Activated CD8-positive, alpha-beta memory T cell treated with anti-CD3 and anti-CD28 coated beads, Interleukin-2, amount 50 U/mL, for 1 hour (primary cell): ENCODE results near the gene TBC1D1.
"Not testable (repeated sequence)": the region's sequence is repeated elsewhere in the genome, so short reads cannot be mapped to it uniquely, and the experiment has no call there.

ENCODE experiments used
- DNase-seq: peaks from one replicate; pipeline ENCODE4 v3.0.0-alpha.2; 2020; ENCODE audit errors: extremely low read depth

Gene TBC1D1

DNA sequence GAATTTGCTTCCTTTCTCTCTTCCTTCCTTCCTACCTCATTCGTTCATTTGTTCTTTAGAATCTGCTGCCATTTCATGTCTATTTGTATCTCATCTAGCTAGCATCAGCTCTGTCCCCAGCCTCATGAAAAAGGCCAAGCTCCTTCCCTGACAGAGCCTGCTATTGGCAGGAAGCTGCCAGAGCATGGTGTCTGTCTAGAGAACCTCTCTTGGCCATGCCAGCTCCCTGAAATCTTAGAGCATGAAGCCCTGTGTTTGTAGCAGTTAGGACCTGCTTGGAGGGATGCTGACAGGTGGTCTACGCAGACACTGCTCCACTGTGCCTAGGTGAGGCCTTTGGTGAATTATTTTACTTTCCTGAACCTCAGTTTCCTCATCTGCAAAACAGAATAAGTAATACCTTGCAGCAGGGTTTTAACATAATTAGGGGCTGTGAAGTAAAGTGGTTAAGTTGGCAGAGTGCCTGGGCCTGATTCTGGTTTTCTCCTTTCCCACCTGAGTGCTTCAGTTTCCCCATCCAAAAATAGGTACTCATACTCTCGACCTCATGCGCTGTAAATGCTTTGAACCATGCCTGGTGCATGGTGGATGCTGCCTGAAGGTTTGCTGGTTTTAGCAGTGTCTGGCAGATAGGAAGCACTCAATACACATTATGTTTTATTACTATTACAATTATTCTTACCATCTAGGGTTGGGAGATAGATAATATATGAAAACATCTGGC lies 74.0 kb downstream of the TBC1D1 start:
- no peak for DNase-seq

- DNase-seq = no peak
Observed at GRCh38 chr4:37966044-37966443, 75.2 kb downstream of the TBC1D1 start.

- no peak for DNase-seq
Observed at GRCh38 chr4:37967736-37968135, 76.9 kb downstream of the TBC1D1 start.

DNA sequence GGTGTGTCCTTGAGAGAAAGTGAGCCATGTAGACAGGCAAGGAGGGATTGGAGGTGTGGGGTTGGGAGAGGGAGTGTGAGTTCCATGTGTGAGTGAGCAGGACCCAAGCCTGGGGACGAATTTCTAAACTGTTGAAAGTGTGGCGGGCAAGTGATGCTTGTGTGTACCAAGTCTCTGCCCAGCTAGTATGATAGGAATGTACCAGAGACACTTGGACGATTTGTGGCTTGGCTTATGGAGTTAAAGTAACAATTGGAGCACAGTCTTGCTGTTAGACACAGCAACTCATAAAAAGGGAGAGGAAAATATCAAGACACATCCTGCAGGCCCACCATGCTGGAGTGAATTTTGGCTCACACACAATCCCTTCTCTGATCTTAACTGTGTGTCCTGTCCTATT lies 77.9 kb downstream of the TBC1D1 start:
- DNase-seq = no peak

GRCh38 chr4:37970702-37971101 lies 79.8 kb downstream of the TBC1D1 start:
- no peak for DNase-seq

DNA sequence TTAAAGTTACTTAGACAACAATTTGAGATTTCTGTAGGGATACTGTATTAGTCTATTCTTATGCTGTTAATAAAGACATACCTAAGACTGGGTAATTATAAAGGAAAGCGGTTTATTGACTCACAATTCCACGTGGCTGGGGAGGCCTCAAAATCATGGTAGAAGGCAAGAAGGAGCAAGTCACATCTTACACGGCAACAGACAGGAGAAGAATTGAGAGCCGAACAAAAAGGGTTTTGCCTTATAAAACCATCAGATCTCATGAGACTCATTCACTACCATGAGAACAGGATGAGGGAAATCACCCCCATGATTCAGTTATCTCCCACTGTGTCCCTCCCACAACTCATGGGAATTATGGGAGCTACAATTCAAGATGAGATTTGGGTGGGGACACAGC lies 80.3 kb downstream of the TBC1D1 start:
- DNase-seq = no peak

DNA sequence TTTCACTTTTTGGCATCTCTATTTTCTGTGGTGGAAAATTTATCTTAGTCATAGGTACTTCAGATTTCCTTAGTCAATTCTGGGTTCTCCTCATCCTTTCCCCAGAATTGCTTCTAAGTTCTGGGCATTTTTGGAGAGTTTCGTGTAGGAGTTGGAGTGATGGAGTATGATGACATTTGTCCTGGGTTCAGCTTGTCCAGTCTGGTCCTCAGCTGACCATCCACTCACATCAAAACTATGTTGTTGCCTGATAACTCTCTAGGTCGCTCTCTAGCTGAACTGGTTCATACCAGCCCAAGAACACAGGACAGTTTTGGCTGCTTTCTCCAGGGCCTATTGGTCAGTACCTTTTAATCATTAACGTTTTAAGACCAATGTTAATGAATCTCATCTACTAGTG lies 82.6 kb downstream of the TBC1D1 start:
- no peak for DNase-seq

DNA sequence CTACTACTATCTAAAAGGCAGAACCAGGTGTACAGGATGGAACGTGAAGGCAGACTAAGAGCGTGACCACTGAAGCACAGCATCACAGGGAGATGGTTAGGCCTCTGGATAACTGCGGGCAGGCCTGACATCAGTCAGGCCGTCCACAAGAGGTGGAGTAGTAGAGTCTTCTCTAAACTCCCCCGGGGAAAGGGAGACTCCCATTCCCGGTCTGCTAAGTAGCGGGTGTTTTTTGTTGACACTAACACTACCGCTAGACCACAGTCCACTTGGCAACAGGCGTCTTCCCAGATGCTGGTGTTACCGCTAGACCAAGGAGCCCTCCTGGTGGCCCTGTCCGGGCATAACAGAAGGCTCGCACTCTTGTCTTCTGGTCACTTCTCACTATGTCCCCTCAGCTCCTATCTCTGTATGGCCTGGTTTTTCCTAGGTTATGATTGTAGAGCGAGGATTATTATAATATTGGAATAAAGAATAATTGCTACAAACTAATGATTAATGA lies 84.5 kb downstream of the TBC1D1 start:
- DNase-seq = not testable (repeated sequence)

DNA sequence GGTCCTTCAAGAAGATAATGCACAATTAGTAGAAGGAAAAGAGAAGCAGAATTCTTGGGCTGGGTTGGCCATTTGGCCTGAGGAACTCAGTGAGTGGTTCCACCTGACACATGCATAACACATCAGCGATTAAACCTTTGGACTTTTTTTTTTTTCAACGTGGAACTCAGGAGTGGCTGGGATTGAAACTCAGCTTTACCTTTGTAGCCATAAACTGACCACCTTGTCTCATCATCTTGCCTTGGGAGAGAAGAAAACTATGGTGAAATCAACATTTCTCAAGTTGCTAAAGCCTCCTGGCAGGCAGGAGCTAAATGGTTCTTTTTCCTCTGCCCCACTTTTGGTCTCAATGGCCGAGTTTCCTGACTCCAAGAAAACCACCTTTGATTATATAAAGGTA lies 85.6 kb downstream of the TBC1D1 start:
- no peak for DNase-seq

DNA sequence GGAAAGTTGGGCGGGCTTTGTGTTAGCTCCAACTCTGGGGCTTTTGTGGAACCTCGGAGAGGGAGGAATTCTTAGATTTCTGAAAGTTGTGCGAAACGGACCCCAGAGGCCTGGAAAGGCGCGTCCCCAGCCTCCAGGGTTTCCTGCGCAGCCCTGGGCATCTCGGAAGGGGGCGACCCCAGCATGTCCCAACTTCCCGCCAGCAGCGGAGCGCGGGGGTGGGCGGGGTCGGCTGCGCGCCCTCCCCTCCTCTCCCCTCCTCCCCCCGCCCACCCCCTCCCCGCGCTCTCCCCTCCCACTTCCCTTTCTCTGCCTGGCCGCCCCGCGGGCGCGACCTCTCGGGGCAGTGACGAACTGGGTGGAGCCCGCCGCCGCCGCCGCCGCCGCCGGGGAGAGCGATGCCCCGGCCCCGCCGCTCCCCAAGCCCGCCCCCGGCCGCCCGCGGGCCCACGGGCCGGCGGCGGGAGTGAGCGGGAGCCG lies 86.1 kb downstream of the TBC1D1 start:
- DNase-seq = peak; percentile 37

DNA sequence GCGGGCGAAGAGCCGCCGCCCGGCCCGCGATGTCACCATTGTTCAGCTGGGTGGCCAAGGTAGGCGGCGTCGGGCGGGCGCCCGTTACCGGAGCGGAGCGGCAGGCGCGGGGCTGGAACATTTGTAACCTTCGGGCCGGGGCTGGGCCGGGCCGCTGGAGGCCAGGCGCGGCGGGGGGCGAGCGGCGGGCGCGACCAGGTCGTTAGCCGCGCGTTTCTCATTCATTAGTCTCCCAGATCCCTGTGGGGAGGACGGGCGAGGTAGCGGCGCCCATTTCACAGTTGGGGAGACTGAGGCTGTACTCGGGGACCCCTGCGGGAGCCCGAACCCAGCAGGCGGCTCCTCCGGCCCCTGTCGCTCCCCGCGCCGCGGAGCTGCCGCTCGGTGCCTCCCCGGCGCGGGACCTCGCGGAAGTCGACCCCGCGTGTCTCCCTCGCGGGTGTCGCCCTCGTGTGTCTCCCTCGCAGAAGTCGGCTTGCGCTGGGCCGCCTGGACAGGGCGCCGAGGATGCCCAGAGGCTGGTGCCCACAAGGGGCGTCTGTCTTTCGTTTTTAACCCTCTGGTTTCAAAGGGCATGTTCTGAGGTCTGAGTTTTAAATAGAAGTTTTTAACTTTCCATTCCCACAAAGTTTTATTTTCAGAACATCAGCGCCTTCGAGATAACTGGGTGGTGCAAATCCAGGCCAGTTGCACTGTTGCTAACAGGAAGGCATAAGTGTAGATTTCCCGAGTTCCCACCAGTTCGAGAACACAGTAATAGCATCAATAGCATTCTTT lies 86.8 kb downstream of the TBC1D1 start:
- DNase-seq = peak; percentile 40

DNA sequence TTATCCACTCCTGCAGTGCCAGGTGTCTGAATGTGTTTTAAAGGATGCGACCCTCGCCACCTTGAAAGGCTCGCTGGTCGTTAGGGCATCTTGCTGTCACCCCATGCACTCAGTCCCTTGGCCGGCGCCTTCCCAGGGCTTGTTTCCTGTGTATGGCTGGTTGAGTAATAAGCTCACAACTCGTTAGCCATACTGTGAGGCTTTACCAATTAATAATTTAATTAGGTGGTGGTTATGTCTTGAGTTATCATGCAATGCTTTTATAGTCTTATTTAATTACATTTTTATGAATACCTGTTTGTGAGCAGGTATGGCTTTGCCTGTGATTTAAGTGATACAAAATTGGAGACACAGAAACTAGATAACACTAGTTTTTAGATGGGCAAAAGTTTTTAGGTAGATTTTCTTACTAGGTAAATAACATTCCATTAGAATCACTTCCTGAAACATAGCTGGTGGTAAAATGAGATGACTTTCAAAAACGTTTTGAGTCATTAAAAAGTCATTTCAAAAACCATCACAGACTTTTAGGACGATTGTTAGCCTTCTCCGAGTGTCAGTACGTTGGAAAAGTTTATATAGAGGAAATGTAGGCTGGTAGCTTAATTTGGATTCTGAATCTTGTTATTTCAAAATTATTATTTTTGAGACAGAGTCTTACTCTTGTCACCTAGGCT lies 87.5 kb downstream of the TBC1D1 start:
- DNase-seq = no peak

GRCh38 chr4:37980246-37980645 lies 89.4 kb downstream of the TBC1D1 start:
- DNase-seq = no peak

DNA sequence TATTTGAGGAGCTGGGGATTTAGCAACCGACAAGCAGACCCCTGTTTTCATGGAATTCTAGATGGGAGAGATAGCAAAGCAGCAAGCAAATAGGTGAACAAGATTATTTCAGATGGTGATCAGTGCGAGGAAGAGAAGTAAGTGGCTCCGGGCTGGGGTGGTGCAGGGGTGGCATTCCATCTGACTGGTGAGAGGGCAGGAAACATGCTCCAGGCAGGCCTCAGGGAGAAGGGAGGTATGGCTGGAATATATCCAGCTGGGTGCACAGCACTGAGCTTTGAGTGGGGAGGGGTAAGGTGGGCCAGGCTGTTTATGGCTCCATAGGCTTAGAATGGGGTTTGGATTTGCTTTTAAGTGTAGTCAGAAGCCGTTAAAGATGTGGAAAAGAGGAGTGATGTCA lies 90.5 kb downstream of the TBC1D1 start:
- no peak for DNase-seq

DNA sequence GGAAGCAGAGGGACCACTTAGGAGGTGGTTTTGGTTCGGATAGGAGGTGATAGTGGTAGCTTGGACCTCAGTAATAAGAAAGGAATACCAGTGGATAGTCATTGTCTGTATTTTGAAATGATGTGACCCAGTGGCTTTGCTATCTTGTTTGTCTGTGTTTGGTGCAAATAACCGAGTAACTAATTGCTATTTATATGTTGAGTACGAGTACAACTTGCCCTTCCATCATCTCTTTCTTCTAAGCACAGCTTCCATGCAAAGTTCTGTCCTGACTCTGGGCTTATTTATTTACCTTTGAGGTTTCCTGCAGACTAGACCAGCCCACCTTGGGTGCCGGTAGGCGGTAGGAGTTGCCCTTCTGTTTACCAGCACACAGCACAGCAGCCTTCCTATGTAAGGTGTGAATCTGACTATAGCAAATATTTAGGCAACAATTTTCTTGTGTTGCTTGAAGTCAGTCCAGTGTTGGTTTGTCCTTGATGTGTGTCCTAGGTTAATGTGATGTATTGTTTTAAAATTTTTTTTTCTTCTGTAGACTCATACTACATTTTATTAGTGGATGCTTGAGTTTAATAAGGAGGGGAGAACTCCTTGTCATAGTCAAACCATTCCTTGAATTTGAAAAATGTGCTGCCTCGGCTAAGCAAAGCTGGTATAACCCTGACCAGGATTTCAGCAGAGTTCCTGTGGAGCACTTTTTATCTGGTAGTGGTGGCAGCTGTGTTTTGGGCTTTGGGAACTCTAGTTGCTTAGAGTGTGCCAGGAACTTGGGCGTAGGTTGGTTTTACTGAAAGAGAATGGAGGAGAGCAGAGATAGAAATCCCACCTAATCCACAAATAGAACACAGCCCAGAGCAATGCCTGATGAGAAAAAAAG lies 91.2 kb downstream of the TBC1D1 start:
- DNase-seq = no peak

DNA sequence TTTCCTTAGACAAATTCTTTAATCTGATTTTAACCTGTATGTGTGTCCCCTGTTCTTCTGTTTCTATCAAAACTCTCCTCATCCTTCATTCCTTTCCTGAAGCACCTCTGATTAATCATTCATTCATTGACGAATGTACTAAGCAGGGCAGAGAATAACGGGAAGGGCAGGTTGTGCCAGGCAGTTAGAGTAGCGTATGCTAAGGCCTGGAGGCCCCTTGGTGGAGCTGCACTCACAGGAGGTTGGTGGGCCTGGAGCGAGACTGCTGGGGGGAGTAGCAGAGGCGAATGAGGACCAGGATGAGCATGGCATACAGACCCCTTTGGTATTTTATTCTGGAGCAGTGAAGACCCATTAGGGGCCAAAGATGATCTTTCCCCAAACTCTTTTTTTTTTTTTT lies 91.9 kb downstream of the TBC1D1 start:
- DNase-seq = no peak

DNA sequence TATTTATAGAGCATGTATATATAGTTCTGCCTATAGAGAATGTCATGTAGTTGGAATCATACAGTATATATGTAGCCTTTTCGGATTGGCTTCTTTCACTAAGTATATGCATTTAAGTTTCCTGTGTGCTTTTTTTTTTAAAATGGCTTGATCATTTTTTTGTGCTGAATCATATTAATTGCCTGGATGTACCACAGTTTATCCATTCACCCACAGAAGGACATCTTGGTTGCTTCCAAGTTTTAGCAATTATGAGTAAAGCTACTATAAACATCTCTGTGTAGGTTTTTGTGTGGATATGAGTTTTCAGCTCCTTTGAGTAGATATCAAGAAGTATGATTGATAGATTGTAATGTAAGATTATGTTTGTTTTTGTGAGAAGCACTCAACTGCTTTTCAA lies 93.1 kb downstream of the TBC1D1 start:
- DNase-seq = no peak

GRCh38 chr4:37985730-37986275 lies 94.9 kb downstream of the TBC1D1 start:
- DNase-seq = no peak

DNA sequence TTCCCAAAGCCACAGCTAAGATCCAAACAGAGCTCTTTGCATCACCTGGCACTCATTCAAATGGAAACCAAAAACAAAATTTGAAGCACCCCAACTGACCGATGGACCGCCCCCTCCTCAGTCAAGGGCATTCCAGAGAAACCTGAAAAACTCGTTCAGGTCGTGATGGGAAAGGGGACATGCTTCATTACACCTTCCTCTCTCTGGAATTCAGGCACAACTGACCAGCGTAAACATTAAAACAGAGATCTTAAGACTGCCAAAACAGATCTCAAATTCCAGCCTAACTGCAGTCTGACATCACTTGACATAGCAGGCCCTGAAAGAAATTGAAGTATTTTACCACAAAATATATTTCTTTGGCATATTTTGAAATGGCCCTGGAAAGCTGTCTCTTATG lies 97.8 kb downstream of the TBC1D1 start:
- no peak for DNase-seq

DNA sequence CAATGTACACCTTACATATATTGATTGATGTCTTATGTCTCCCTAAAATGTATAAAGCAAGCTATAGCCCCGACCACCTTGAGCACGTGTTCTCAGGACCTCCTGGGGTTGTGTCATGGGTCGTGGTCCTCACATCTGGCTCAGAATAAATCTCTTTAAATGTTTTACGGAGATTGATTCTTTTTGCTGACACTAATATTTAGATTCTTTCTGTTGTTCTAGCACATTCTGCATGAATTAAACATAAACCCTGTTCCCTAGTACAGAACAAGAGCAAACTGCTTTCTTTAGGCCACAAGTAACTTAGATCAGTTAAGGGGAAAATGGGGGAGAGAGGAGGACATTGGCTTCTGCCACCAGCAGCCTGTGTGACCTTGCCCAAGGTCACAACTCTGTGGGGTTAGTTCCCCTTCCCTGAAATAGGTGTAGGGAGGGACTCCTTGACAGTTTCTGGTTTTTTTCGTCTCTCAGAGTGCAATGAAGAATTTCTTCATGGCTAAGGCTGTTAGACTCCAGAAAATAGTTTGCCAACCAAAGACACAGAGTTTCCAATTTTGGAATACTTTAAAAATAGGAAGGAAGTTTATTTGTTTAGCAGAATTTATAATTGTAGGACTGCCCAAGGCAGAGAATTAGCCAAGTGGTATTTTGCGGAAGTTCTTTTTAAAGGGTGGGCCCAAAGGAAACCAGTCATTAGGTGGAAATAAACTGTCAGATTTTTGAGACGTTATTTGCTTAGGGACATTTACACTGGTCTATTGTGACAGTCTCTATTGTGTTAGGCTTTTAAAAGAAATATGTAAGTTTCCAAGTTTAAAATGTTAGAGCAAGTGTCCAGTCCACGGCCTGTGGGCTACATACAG lies 98.7 kb downstream of the TBC1D1 start:
- no peak for DNase-seq
